ENCODE measurements around the gene ZFP36L2.

Gene ZFP36L2

DNA sequence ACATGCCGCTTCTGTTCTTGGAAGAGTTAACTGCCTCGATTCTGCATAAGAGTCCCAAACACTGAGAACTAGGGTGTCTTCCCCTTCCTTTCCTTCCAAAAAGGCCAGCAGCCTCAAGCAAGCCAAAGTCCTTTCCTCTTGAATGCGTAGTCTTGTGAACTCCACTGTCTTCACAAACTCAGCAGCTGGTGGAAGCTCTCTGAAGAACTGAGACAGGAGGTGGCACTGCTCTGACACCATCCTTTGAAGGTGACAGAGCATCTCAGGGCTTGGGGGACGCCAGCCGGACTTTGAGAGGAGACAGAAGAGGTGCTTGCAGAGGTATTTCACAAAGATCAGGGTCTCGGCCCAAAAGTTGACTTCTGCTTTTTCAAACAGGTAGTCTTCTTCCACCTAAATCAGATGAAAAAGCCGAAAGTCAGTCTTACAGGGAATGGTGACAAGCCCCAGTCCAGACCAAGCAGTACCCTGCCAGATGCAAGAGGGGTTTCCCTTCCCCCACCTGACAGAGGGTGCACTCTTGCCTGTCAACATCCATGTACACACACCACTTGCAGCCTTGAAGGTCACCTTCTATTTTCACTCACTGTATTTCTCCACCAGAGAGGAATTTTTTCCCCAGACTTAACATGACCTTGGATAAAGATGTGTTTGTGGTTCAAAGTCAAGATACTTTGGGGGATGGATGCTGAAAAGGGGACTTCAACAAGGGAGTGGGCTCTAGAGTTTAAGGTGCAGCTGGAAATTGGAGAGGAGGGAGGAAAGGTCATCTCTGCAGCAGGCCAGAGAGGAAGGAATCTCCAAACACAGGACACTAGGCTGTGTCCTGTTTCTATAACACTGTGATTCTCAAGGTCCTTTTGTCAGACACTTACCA, 4.8 kb upstream of the ZFP36L2 start:
- Histone ChIP-seq H3K27me3 (replicated peaks; ENCODE audit: control insufficient read depth, insufficient read depth, low read length, poor library complexity, severe bottlenecking) (no peaks in the 10 kb centered on the region), H3K27ac (ENCODE audit: insufficient read depth, low read length, poor library complexity, severe bottlenecking) (no peak overlapping the region), H3K4me3 (ENCODE audit: insufficient read depth, low read depth, low read length, poor library complexity, severe bottlenecking) (no peak overlapping the region), H3K9me3 (ENCODE audit: control insufficient read depth, low read length) (no peaks in the 10 kb centered on the region), H3K36me3 (ENCODE audit: control insufficient read depth, insufficient read depth, low read length) (peaks cover 6% of the 10 kb centered on the region), H3K4me1 (ENCODE audit: control insufficient read depth, insufficient read depth, low read length, poor library complexity, severe bottlenecking) (peaks cover 18% of the 10 kb centered on the region)
- DNase-seq, result no peak

DNA sequence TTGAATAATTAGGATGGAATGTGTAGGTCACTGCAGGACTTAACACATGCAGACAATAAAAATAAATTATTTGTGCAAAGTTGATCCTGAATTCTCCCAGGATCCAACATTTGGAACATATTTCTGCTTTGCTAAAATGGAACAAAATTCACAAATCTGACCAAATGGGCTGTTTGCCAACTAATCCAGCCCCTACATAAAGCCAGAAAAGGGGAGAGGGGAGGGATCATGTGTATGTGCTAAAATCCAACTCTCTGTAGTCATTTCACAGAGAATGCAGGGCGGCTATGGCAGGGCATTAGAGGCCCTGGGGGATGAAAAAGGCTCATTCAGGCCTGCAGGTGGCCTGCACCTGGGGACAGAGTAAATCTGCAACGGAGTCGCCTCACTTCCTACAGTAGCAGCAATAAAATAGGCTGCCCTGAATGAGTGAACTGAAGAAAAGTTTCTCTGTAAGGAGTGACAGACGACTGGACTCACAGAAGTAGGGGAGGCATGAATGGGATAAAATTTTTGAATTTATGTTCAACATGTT, 4.0 kb upstream of the ZFP36L2 start:
- H3K4me1 ChIP-seq (ENCODE audit: control insufficient read depth, insufficient read depth, low read length, poor library complexity, severe bottlenecking), result peaks cover 18% of the 10 kb centered on the region

DNA sequence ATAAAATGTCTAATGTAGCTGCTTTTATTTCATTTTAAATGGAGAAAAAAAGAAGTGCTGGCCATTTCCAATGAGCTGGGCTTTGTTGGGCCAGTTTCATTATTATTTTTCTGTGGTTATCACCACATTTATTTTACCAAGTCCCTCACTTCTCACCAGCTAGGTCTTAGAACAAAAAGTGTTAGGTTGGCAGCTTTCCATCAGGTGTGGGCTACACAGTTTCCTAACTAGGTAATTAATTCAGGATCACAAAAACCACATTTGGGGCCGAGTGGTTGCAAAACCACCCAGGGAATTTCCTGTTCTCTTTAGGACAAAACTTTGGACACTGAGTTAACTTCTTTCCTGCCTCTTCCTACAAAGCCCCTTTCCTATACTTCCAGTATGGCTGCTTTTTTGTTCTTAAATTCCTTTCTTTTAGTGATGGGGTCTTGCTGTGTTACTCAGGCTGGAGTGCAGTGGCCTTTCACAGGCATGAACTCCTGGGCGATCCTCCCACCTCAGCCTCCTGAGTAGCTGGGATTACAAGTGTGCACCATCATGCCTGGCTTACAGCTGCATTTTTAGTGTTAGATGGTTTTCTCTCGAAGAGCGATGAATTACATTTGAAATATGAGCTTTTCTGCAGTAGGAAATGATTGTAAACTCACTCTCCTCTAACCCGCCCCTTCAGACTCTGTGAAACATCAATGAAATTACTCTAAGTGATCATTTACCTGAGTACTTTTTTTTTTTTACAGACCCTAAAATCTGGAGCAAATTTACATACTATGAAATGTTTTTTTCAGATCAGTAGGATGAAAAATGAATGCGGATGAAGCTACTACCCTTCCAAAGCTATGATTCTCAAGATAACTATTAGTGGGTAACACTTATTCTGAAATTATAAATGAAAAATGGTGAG, 2.6 kb upstream of the ZFP36L2 start:
- peak; percentile 21 to 41 (median 26) for DNase-seq
- Histone ChIP-seq H3K27me3 (replicated peaks; ENCODE audit: control insufficient read depth, insufficient read depth, low read length, poor library complexity, severe bottlenecking) (no peaks in the 10 kb centered on the region), H3K4me1 (ENCODE audit: control insufficient read depth, insufficient read depth, low read length, poor library complexity, severe bottlenecking) (peaks cover 18% of the 10 kb centered on the region), H3K36me3 (ENCODE audit: control insufficient read depth, insufficient read depth, low read length) (peaks cover 25% of the 10 kb centered on the region), H3K4me3 (ENCODE audit: insufficient read depth, low read depth, low read length, poor library complexity, severe bottlenecking) (peak overlapping the region; percentile 95), H3K27ac (ENCODE audit: insufficient read depth, low read length, poor library complexity, severe bottlenecking) (peak overlapping the region; percentile 91), H3K9me3 (ENCODE audit: control insufficient read depth, low read length) (no peaks in the 10 kb centered on the region)

More for the DNA sequence above, 4.0 kb upstream of the ZFP36L2 start:
- Histone ChIP-seq H3K9me3 (ENCODE audit: control insufficient read depth, low read length) (no peaks in the 10 kb centered on the region), H3K27me3 (replicated peaks; ENCODE audit: control insufficient read depth, insufficient read depth, low read length, poor library complexity, severe bottlenecking) (no peaks in the 10 kb centered on the region), H3K4me3 (ENCODE audit: insufficient read depth, low read depth, low read length, poor library complexity, severe bottlenecking) (no peak overlapping the region), H3K27ac (ENCODE audit: insufficient read depth, low read length, poor library complexity, severe bottlenecking) (no peak overlapping the region), H3K36me3 (ENCODE audit: control insufficient read depth, insufficient read depth, low read length) (peaks cover 13% of the 10 kb centered on the region)
- DNase-seq, result no peak

DNA sequence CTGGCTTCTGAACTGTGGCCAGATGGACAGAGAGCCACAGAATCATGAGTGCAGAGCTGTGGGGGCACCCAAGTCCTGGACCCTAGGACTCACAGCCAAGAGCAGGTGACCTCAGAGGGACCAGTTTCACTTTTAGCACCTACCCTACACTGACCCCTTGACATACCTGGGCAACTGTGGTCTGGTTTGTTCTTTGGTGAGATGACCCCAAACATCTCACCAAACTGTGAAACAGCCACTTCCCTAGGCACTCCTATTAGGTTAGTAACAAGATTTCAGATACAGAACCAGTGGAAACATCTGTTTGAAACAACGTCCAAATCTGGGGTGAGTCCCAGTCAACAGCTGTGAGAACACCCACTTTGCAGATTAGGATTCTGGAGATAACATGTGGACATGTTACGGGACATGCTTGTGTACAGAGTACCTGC, 1.9 kb upstream of the ZFP36L2 start:
- H3K4me3 ChIP-seq (ENCODE audit: insufficient read depth, low read depth, low read length, poor library complexity, severe bottlenecking), result peak overlapping the region; percentile 95
- peaks cover 31% of the 10 kb centered on the region for H3K36me3 ChIP-seq (ENCODE audit: control insufficient read depth, insufficient read depth, low read length)
- H3K27ac ChIP-seq (ENCODE audit: insufficient read depth, low read length, poor library complexity, severe bottlenecking), result peak overlapping the region; percentile 91
- H3K27me3 ChIP-seq (replicated peaks; ENCODE audit: control insufficient read depth, insufficient read depth, low read length, poor library complexity, severe bottlenecking), result no peaks in the 10 kb centered on the region
- no peak for DNase-seq
- H3K9me3 ChIP-seq (ENCODE audit: control insufficient read depth, low read length), result no peaks in the 10 kb centered on the region
- H3K4me1 ChIP-seq (ENCODE audit: control insufficient read depth, insufficient read depth, low read length, poor library complexity, severe bottlenecking), result peaks cover 18% of the 10 kb centered on the region

DNA sequence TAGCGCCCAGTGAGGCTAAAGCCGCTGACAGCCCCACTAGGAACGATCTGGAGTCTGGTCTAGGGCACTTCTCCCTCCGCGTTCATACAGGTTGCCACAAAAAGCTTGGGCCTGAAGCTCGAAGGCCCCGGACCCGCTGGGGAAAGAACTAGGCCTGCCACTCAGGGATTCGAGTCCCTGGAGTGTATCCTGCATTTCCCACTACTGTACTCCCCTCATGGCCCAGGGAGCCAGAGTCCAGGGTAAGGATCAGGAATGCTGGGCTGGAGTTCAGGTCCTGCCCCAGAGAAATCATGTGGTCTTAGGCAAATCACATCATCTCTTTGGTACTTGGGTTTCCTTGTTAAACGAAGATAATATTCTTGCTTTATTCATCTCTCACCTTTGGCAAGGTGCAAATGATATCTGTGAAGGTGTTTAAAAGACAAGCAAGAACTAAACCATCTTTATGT, 1.4 kb upstream of the ZFP36L2 start:
- peaks cover 18% of the 10 kb centered on the region for H3K4me1 ChIP-seq (ENCODE audit: control insufficient read depth, insufficient read depth, low read length, poor library complexity, severe bottlenecking)
- peak overlapping the region; percentile 91 for H3K27ac ChIP-seq (ENCODE audit: insufficient read depth, low read length, poor library complexity, severe bottlenecking)
- H3K27me3 ChIP-seq (replicated peaks; ENCODE audit: control insufficient read depth, insufficient read depth, low read length, poor library complexity, severe bottlenecking), result no peaks in the 10 kb centered on the region
- no peaks in the 10 kb centered on the region for H3K9me3 ChIP-seq (ENCODE audit: control insufficient read depth, low read length)
- DNase-seq, result no peak
- peaks cover 36% of the 10 kb centered on the region for H3K36me3 ChIP-seq (ENCODE audit: control insufficient read depth, insufficient read depth, low read length)
- peak overlapping the region; percentile 95 for H3K4me3 ChIP-seq (ENCODE audit: insufficient read depth, low read depth, low read length, poor library complexity, severe bottlenecking)

DNA sequence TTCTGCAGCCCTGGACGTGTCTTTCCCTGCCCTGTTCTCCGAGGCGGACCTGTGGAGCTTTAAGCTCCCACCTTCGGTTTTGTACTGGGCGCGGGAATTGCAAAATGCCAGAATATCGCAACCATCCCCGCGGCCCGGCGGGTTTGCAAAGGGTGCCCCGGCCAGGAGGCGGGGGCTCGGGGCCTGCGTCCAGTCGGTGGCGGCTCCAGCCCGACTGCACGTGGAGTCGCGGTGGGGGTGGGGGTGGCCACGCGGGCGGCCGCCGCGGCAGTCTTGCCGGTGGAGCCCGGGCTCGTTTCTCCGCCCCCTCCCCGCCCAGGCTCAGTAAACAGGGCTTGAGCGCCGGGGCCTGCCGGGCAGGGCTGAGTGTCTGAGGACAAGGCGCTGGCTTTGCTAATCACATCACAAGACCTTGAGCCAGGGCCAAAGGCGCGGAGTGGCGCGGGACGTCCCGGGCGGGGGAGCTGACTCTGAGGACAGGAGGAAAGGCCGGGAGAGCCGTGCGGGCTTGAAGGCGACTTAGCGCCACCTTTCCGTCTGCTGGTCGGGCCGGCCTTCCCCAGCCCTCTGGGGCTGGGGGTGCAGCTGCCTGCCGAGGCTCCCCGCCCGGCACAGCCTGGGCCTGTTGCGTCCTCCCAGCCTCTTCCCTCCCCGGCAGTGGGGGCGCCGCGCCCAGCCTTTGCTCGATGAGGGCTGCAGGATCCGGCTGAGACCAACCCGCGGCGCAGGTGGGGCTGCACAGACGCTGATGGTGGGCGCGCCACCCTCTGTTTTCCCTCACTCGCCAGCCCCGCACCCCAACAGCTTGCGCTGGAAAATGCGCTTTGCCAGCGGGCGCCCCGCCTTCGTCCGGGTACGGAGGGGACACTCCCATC, 786 bp upstream of the ZFP36L2 start:
- peak overlapping the region; percentile 95 for H3K4me3 ChIP-seq (ENCODE audit: insufficient read depth, low read depth, low read length, poor library complexity, severe bottlenecking)
- no peaks in the 10 kb centered on the region for H3K27me3 ChIP-seq (replicated peaks; ENCODE audit: control insufficient read depth, insufficient read depth, low read length, poor library complexity, severe bottlenecking)
- H3K4me1 ChIP-seq (ENCODE audit: control insufficient read depth, insufficient read depth, low read length, poor library complexity, severe bottlenecking), result peaks cover 18% of the 10 kb centered on the region
- H3K36me3 ChIP-seq (ENCODE audit: control insufficient read depth, insufficient read depth, low read length), result peaks cover 43% of the 10 kb centered on the region
- H3K9me3 ChIP-seq (ENCODE audit: control insufficient read depth, low read length), result no peaks in the 10 kb centered on the region
- peak overlapping the region; percentile 91 for H3K27ac ChIP-seq (ENCODE audit: insufficient read depth, low read length, poor library complexity, severe bottlenecking)
- peak; percentile 32 to 44 (median 33) for DNase-seq

DNA sequence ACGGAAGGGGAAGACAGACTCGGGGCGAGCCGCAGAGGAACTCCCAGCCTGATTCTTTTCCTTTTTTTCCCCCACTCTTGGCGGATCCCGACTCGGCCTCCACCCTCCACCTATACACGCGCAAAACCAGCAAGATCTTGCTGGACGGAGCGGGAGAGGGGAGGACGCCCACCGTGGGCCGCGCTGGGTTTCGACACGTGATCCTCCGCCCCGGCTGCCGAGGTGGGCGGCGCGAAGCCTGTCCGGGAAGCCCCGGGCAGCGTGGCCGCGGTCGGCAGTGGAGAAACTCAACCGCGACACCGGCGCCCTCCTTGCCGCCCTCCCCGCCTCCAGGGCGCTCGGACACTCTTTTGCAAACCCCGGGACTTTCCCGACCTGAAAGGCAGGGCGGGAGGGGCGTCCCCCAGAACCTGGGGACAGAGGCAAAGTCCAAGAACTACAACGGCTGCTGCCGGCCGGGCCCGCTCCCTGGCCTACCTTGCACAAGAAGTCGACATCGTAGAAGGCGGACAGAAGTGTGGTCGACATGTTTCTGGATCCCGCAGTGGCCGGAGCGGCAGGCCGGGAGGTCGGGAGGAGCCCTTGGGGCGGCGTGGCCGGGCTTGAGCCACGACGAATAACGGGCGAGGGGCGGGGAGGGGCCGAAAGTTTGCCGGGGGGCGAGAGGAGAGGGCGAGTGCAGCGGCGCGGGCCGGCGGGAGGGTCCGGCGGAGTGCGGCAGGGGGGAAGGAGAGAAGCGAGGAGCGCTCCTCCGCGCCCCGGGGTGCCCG, 433 bp downstream of the ZFP36L2 start:
- DNase-seq, result peak; percentile 42 to 62 (median 61)
- H3K9me3 ChIP-seq (ENCODE audit: control insufficient read depth, low read length), result no peaks in the 10 kb centered on the region
- H3K27me3 ChIP-seq (replicated peaks; ENCODE audit: control insufficient read depth, insufficient read depth, low read length, poor library complexity, severe bottlenecking), result no peaks in the 10 kb centered on the region
- H3K27ac ChIP-seq (ENCODE audit: insufficient read depth, low read length, poor library complexity, severe bottlenecking), result peak overlapping the region; percentile 91
- H3K36me3 ChIP-seq (ENCODE audit: control insufficient read depth, insufficient read depth, low read length), result peaks cover 39% of the 10 kb centered on the region
- peaks cover 23% of the 10 kb centered on the region for H3K4me1 ChIP-seq (ENCODE audit: control insufficient read depth, insufficient read depth, low read length, poor library complexity, severe bottlenecking)
- H3K4me3 ChIP-seq (ENCODE audit: insufficient read depth, low read depth, low read length, poor library complexity, severe bottlenecking), result peak overlapping the region; percentile 95

DNA sequence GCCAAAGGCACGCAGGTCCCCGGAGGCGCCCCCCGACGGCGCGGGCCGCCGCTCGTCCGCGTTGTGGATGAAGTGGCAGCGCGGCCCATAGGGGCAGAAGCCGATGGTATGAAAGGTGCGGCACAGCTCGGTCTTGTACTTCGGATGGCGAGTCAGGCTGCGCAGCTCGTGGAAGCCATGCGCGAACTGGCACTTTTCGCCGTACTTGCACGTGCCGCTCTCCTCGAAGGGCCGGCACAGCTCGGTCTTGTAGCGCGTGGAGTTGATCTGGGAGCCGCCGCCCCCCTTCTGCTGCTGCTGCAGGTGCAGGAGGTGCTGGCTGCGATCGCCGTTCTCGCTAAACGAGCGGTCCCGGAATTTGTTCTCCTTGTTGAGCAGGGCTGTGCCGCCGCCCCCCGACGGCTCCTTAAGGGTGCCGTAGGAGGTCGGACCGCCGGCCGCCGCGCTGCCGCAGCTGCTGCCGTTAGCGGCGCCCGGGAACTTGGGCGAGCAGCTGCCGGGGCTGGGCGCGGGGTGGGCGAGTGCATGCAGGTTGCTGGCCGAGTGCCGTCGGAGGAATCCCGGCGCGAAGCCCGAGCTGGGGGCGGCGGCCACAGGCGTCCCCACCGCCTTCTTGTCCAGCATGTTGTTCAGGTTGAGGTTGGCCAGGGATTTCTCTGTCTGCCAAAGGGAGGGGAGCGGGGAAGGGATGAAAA, 1.2 kb downstream of the ZFP36L2 start:
- Histone ChIP-seq H3K4me3 (ENCODE audit: insufficient read depth, low read depth, low read length, poor library complexity, severe bottlenecking) (peak overlapping the region; percentile 95), H3K4me1 (ENCODE audit: control insufficient read depth, insufficient read depth, low read length, poor library complexity, severe bottlenecking) (peaks cover 27% of the 10 kb centered on the region), H3K27ac (ENCODE audit: insufficient read depth, low read length, poor library complexity, severe bottlenecking) (peak overlapping the region; percentile 91), H3K9me3 (ENCODE audit: control insufficient read depth, low read length) (no peaks in the 10 kb centered on the region), H3K36me3 (ENCODE audit: control insufficient read depth, insufficient read depth, low read length) (peaks cover 39% of the 10 kb centered on the region), H3K27me3 (replicated peaks; ENCODE audit: control insufficient read depth, insufficient read depth, low read length, poor library complexity, severe bottlenecking) (no peaks in the 10 kb centered on the region)
- peak; percentile 38 to 56 (median 41) for DNase-seq

Measured in effector memory CD4-positive, alpha-beta T cell (primary cell).